Stimulated activated CD8-positive, alpha-beta memory T cell treated with anti-CD3 and anti-CD28 coated beads, Interleukin-4, amount 100 ng/mL, for 24 hours (primary cell): ENCODE measurements around the gene COL5A3.

Experiments used
- DNase-seq: peaks from one replicate; pipeline ENCODE4 v3.0.0-alpha.2; 2020; ENCODE audit warnings: low read depth

The COL5A3 gene

DNA sequence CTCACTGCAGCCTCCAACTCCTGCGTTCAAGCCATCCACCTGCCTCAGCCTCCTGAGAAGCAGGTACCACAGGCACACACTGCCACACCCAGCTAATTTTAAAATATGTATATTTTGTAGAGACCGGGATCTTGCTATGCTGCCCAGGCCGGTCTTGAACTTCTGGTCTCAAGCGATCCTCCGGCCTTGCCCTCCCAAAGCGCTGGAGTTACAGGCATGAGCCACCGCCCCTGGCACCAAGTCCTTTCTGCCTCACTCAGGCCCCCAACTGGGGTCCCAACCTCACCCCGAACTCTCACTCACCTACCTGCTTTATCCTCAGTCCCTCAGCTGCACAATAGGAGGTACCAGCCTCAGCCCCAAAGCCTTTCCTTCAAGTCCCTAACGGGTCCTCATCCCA, 635 bp upstream of the COL5A3 start:
- no peak for DNase-seq

- DNase-seq = no peak
Observed at GRCh38 chr19:10009714-10010224, 535 bp downstream of the COL5A3 start.

GRCh38 chr19:10008184-10008765, 2.0 kb downstream of the COL5A3 start:
- no peak for DNase-seq

GRCh38 chr19:10007371-10008183, 2.7 kb downstream of the COL5A3 start:
- no peak for DNase-seq

DNA sequence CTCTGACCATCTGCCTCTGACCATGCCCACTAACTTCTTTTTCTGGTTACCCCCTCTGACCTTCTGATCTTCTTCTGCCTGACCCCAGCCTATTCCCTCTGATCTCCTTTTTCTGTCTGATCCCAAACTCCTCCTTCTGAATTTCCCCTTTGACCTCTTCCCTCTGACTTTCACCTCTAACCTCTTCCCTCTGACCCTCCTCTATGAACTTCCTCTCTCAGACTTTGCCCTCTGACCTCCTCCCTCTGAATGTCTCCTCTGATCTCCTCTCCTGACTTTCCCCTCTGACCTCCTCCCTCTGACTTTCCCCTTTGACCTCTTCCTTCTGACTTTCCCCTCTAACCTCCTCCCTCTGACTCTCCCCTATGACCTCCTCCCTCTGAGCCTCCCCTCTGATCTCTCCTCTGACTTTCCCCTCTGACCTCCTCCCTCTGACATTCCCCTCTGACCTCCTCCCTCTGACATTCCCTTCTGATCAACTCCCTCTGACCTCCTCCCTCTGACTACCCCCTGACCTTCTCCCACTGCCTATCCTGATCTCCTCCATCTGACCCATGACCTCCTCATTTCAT, 3.5 kb downstream of the COL5A3 start:
- no peak for DNase-seq

DNA sequence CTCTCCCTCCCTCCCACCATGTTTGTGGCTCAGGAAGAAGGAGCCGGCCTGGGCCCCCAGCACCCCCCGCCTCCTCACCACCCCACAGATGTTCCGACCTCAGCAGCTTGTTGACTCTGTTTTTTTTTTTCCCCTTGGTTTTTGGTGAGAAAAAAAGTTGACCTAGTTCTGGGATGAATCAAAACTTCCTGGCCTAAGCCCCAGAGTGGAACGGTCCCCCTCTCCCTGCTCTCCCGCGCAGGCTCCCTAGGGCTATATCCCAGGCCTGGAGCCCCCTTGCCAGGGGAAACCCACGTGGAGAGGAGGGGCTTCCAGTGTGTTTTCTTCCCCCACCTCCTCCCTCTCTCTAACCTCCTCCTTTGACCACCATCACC, 4.0 kb downstream of the COL5A3 start:
- DNase-seq = no peak

GRCh38 chr19:10005632-10006334, 4.5 kb downstream of the COL5A3 start:
- no peak for DNase-seq

- no peak for DNase-seq
Observed at GRCh38 chr19:10004617-10005016, 5.7 kb downstream of the COL5A3 start.

GRCh38 chr19:10003271-10003670, 7.0 kb downstream of the COL5A3 start:
- DNase-seq = no peak

DNA sequence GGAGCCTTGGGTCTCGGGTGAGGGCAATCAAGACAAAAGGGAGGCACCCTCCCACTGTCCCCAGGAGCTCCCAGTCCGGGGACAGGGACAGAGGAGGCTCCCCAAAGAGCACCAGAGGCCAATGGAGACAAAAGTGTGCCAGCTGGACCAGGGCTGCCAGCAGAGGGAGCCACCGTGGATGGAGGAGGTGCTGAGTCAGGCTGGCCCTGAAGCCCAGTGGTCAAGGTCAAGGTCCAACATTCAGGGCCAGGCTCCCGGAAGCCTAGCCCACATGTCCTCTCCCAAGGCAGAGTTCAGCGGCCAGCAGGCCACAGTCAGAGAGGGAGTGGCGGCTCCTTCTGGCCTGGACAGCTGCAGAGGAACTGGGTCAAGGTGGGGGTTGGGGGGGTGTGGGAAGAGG, 8.4 kb downstream of the COL5A3 start:
- DNase-seq = no peak

- DNase-seq = peak; percentile 46
Observed at GRCh38 chr19:10000171-10000826, 10.0 kb downstream of the COL5A3 start.

DNA sequence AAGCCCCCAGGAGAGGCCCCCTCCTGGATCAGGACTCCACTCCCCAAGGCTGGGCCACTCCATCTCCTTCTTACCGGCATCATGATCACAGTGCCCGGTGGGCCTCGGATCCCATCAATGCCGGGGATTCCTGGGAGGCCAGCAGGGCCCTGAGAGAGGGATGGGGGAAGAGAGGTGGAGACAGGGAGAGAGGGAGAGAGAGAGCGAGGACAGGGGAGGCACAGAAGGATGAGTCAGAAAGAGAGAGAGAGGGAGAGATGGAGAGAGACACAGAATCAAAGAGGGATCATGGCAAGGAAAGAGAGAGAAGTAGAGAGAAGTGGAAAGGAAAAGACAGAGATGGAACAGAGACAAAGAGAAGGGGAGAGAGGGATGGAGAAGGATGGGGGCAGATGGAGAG, 13.8 kb downstream of the COL5A3 start:
- DNase-seq = no peak

DNA sequence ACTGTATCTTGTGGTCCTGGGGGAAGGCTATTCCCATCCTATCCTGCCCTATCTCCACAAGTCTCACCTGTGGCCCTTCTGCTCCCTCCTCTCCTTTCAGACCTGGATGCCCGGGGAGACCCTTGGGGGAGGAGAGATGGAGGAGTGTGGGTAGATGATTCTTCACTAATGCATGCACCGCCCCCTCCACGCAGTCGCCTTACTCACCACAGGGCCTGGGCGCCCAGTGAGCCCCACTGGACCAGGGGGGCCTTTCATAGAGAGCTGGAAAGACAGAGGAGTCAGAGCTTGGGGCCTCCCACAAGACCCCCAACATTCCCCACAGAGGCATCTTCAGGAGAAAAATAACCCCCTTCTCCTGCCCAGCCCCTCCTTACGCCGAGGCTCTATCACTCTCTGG, 14.3 kb downstream of the COL5A3 start:
- DNase-seq = no peak

- no peak for DNase-seq
Observed at GRCh38 chr19:9995084-9995483, 15.2 kb downstream of the COL5A3 start.

- DNase-seq = no peak
Observed at GRCh38 chr19:9991425-9992191, 18.7 kb downstream of the COL5A3 start.

DNA sequence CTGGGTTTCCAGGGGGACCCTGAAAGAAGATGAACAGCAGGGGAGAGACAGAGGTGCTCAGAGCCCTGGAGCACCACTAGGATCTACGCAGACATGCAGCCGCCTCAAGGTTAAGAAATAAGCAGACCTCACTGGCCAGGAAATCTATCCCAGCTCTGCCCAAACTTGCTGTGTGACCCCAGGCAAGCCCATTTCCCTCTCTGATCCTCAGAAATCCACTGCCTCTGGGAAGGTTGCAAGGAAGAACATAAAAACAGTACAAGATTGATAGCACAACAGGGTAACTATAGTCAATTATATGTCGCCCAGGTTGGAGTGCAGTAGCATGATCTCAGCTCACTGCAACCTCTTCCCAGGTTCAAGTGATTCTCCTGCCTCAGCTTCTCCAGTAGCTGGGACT, 20.8 kb downstream of the COL5A3 start:
- no peak for DNase-seq

- DNase-seq = no peak
Observed at GRCh38 chr19:9986787-9987281, 23.5 kb downstream of the COL5A3 start.

DNA sequence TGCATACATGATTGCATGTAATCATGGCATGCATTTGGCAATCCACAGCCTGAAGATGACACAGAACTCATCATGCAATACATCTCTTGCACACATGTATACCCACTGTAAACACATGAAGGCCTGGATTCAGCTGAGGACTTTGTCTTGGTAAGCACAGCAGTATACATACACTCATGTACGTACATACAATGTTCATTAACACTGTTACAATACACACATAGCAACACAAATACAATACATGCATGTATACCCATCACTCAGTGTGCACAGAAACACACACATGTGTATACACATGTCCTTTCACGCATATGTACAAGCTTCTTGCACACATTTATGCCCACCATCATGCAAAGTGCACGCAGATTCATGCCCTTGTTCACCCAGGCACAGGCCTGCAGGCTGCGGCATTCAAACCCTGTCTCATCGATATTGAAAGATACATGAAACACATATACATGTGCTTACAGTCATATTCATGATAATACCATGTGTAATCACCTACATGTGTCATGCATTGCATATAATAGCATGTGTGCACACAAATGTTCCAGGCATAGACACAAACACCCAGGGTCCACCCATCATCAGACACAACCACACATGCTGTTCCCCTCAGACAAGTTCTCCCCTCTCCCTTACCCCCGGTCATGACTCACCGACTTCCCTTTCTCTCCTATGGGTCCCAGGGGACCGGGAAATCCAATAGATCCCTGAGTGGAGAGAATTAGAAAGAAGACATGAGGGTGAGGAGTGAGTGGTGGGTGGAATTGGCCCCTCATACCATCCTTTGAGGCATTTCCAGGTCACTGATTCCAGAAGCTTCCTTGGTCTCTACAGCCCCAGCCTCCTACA, 28.7 kb downstream of the COL5A3 start:
- DNase-seq = no peak

DNA sequence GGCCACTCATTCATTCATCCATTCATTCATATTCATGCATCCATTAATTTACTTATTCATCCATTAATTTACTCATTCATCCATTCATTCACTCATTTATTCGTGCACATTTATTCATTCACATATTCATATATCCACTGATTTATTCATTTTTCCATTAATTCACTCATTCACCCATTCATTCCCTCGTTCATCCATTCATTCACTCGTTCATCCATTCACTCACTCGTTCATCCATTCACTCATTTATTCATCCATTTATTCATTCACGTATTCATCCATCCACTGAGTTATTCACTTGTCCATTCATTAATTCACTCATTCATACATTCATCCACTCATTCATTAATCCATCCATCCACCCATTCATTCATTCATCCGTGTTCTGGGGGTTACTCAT, 38.2 kb downstream of the COL5A3 start:
- DNase-seq = no peak

DNA sequence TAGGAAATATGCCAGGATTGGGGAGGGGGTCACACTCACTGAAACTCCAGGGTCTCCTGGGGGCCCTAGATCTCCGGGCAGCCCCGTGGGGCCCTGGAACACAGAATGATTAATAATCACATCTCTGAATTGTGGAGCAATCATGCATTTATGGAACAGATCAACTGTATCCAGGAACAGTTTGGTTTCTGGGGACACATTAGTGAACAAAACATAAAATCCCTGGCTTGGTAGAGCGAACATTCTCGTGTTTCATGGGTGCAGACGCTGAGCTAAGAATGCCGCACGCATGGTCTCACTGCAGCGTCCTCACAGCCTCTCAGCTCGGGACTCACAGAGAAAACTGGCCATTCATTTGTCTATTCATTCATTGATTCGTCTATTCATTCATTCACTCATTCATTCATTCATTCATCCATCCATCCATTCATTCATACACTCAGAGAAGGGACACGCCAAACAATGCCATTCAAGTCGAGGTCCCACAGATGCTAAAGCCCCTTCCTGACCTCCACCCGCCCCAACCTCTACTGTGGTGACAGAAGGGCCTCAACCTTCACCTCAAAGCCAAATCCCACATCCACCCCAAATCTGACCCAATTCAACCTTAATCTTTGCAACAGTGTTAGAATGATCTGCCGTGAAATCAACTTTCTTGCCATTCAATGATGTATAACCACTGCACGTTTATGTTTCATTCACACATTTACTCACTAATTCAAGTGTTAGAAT, 39.0 kb downstream of the COL5A3 start:
- DNase-seq = no peak
